Activated CD8-positive, alpha-beta memory T cell treated with anti-CD3 and anti-CD28 coated beads for 36 hours (primary cell): ENCODE results near the gene WDR82. TPM values are rescaled to one million over a fixed set of nuclear protein-coding genes. Genes with fewer than 3 reads are reported as not detected.

Experiments used
- CTCF ChIA-PET: fragments of 350-600 bp; sonication (Branson Sonifier 250); formaldehyde crosslinking; loops from one replicate; lab custom pipeline; 2021; ENCODE audit warnings: antibody characterized with exemption; lab: Charles Lee
- POLR2A ChIA-PET: fragments of 350-600 bp; sonication (Branson Sonifier 250); formaldehyde crosslinking; loops from one replicate; lab custom pipeline; 2021; ENCODE audit warnings: antibody characterized with exemption; lab: Charles Lee
- total RNA-seq, 2 experiments: library from RNA; stranded (reverse); gene quantifications; one replicate each; pipeline ENCODE4 v1.2.3, GENCODE V29; 2021

The WDR82 gene
- total RNA-seq, result 100 to 1,000 TPM; 123 to 124 TPM

DNA sequence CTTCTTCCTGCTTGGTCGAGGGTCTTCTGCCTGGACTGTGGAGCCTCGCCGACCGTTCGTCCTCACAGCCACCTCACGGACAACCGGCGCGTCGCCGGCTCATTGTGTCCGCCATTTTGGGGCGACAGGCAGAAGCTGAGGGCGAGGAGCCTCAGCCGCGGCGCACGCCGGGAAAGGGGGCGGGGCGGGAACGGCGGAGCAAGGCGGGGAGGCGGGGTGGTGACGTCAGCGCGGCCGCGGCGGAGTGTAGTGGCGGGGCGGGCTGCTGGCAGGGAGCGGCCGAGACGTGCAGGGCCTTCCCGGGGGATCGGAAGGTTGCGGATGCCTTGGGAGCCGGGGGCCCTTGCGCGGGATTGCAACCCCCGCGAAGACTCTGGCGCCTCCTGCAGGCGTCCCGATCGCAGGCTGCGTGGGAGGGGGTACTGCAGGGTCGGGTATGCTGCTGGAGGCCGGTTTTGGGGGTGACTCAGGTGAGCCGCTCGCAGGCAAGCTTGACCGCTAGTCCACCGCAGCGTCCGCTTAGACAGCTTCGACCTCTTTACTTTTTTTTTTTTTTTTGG, at the start of gene WDR82:
Gene WDR82 (minus strand): TSS at position 140 of the 560 bp plus-strand sequence. CDS start 288 bp downstream, outside the sequence.
- ChIA-PET POLR2A (interaction anchor here (0.6 to 9.9 kb wide), 10 partner anchors 9 to 283 kb away, joined by 3 to 246 read pairs (median 6); partner anchors contain the start of genes DUSP7, GLYCTK, POC1A and PPM1M), CTCF (interaction anchor here (0.7 to 7.9 kb wide), 13 partner anchors 15 to 295 kb away, joined by 3 to 60 read pairs (median 6); partner anchors contain the start of genes ACY1, PPM1M, TLR9 and TWF2)

DNA sequence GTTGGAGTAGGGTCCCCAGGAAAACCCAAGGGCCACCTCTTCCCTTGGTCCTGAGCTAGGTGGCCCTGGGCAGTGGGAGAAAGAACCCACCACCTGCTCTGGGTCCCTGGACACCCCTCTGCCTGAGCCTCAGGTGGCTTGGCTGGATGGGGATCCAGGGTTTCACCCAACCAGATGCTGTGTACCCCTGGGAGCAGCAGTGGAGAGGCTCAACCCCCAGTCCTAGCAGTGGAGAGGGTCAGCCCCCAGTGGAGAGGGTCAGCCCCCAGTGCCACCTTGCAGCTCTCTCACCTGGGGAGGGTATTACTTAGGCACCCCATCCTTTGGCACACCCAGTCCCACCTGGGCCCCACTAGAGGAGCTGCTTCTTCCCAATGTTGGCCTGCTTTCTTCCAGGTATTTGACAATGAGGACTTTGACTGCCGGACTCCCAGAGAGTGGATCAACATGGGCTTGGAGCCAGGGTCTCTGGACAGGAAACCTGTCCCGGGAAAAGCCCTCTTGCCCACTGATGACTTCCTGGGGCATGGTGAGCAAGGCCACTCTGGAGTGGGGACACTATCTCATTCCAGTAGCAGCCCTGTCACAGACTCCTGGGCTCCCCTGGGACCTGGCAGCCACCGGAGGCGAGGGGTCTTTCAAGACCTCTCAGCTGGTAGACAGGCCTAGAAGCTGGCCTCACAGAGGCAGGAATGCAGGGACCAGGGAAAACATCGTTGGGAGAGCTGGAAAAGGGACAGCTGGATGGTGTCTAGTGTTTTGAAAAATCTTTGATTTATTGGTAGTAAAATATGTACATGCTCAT, 49.2 kb upstream of the WDR82 start:
- CTCF ChIA-PET, result no interaction called here
- POLR2A ChIA-PET, result no interaction called here

DNA sequence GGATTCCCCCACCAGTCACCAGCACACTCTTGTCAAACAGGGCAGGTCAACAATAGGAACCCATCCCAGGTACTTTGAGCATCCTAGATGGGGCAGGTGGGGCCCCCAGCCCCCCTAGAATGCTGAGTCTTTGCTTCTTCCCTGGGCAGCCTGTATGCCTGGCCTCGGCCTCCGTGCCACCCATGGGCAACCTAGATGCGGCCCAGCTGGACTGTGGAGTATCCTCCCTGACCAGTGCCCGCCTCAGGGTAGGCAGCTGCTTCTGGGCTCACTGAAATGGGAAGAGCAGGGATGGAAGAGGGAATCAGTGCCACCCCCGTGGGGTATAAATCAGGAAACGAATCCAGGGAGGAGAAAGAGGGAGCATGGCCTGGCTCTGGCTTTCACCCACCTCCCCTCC, 48.5 kb upstream of the WDR82 start:
- ChIA-PET POLR2A (no interaction called here), CTCF (no interaction called here)

DNA sequence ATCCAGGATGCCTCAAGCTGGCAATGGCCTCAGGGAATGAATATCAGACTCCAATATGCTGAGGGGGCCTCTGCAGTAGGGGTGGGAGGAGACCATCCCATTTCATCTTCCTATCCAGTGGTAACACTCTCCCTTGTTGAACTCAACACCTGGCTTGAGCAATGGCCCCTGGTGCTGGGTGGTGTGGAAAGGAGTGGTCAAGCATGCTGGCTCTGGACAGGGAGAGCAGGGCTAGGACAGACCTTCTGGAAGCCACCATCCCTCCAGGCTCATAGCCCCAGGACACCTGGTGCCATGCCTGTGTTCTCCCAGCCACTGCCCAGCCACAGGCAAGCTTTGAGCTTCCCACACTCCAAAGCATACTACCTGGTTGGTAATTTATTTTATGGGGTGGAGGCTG, 47.2 kb upstream of the WDR82 start:
- ChIA-PET CTCF (no interaction called here), POLR2A (no interaction called here)

DNA sequence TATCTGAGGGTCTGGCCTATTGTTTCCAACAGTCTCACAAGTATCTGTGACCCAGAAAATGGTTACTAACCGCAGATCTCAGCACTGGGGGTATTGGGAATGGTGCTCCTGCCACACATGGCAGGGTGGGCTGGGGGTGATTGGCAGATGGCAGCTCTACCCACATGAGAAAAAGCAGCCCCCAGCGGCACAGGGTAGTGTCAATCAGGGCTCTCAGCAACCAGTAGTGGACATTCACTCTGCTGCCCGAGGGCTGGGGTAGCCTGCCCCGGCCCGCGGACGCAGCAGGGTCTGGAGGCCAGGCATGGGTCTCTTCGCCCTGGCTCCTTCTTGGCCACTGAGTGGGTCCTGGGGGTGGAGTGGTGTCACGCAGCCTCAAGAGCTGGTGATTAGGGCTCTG, 46.2 kb upstream of the WDR82 start:
- CTCF ChIA-PET, result no interaction called here
- POLR2A ChIA-PET, result no interaction called here

- POLR2A ChIA-PET, result no interaction called here
- CTCF ChIA-PET, result interaction anchor here (0.6 kb wide), 1 partner anchor 213 kb away, joined by 7 read pairs; no protein-coding TSS in a partner anchor
Observed at GRCh38 chr3:52323526-52324295, 45.3 kb upstream of the WDR82 start.

GRCh38 chr3:52322466-52322865, 44.0 kb upstream of the WDR82 start:
- CTCF ChIA-PET, result no interaction called here

DNA sequence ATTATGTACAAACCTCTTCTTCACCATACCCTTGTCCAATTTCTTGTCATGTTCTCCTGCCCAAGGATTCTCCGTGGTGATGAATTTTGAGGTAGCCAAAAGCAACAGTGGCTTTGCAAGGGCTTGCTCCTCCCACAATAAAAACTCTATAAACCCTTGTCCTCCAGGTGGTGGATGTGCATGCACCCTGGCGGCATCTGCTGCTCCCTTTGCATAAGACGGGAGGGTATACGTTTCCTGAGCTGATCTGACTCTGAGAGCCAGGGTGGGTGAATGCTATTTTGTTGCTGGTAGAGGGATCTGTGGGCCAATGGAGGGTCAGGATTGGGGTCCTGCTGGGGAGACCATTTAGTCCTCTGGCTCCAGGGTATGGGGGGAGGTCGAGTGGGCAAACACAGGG, 43.0 kb upstream of the WDR82 start:
- ChIA-PET POLR2A (no interaction called here), CTCF (no interaction called here)

More at GRCh38 chr3:52322466-52322865, 44.0 kb upstream of the WDR82 start:
- POLR2A ChIA-PET, result no interaction called here

DNA sequence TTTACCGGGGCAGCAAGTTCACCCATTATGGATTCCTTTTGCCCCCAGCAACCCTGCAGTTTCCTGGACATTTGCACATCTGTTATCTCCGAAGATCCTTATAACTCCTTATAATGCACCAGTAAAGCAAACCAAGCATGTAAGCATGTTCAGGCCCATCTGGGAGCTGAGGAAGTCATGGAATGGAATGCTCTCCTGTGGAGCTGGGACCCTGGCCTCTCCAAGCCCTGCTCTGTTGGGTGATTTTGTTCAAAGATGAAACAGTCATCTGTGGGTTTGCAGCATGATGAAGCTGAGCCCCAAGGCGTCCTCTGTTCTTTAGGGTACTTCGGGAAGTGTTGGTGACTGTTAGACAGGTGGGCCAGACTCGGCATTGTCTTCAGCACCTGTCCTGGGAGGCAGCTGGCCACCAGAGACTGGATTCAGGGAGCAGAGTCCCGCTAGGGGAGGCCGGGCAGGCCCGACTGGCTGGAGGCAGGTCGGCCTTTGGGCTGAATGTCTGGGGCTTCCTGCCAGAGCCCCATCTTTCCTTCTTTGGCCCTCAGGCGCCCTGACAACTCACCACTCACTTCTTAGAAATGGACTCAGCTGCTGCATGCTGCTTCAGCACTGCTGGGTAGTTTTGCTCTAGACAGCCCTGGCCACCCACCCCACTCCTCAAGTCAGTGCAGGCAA, 41.6 kb upstream of the WDR82 start:
- ChIA-PET POLR2A (no interaction called here), CTCF (interaction anchor here (1.2 to 1.8 kb wide), 3 partner anchors 20 to 99 kb away, joined by 4 read pairs; no protein-coding TSS in a partner anchor)

- ChIA-PET CTCF (interaction anchor here (1.0 to 1.8 kb wide), 2 partner anchors 39 to 98 kb away, joined by 3 to 4 read pairs; no protein-coding TSS in a partner anchor), POLR2A (no interaction called here)
Observed at GRCh38 chr3:52318186-52318816, 39.9 kb upstream of the WDR82 start.

GRCh38 chr3:52317208-52318000, 39.0 kb upstream of the WDR82 start:
- POLR2A ChIA-PET, result no interaction called here
- CTCF ChIA-PET, result interaction anchor here (1.0 kb wide), 1 partner anchor 38 kb away, joined by 3 read pairs; no protein-coding TSS in a partner anchor

GRCh38 chr3:52315977-52316764, 37.7 kb upstream of the WDR82 start, which contains the start of gene DNAH1:
Gene DNAH1 (plus strand): TSS chr3:52316319. CDS start chr3:52322443, 6,124 bp downstream.
- ChIA-PET POLR2A (no interaction called here), CTCF (interaction anchor here (1.5 kb wide), 1 partner anchor 85 kb away, joined by 4 read pairs; no protein-coding TSS in a partner anchor)

DNA sequence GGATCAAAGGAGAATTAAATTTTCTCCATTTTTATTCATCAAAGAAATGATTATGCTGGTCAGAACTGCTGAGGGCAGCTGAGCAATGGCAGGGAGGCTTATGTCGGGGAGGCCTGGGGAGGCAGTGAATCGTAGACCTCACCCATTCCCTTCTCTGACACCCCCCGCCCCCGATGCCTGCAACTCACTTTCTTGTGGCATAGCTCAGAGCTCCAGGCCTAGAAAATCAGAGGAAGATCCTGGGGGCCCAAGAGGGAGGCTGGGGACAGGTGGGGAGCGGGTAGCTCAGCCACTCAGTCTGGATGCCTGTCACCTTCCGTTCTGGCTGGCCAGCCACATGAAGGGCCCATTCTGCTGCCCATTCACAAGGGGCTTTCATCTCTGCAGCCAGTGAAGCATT, 36.6 kb upstream of the WDR82 start:
- CTCF ChIA-PET, result interaction anchor here (1.5 kb wide), 1 partner anchor 84 kb away, joined by 4 read pairs; no protein-coding TSS in a partner anchor
- POLR2A ChIA-PET, result interaction anchor here (0.6 kb wide), 1 partner anchor 57 kb away, joined by 3 read pairs; no protein-coding TSS in a partner anchor

GRCh38 chr3:52314489-52314888, 36.0 kb upstream of the WDR82 start:
- ChIA-PET POLR2A (no interaction called here), CTCF (no interaction called here)

- ChIA-PET CTCF (interaction anchor here (0.6 to 1.4 kb wide), 2 partner anchors 93 to 197 kb away, joined by 4 read pairs; no protein-coding TSS in a partner anchor), POLR2A (no interaction called here)
Observed at GRCh38 chr3:52313774-52314188, 35.3 kb upstream of the WDR82 start.

DNA sequence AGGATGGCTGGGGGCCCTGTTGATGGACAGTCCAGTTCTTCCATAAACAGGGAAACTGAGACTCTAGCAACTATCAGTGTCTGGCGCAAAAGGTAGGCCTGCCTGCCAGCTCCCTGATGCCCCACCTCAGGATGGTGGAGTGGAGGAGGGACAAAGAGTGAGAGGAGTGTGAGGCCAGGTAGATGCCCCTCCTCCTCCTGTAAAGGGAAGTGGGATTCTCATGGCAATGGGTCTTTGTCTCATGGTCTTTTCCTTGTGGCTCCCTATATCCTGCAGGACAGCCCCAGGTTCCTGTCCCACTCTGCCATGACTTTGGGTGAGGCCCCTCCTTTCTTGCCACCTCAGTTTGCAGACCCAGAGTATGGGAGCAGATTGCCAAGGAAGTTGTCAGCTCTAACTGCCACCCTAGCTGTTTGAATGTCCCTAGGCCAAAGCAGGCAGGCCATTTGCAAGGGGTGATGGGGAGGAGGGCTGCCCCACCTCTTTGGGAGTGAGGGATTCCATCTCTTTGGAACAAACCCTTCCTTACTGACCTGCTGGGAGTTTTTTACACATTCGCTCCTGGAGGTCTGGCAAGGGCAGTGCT, 34.8 kb upstream of the WDR82 start:
- POLR2A ChIA-PET, result no interaction called here
- CTCF ChIA-PET, result interaction anchor here (0.6 to 1.4 kb wide), 2 partner anchors 93 to 197 kb away, joined by 4 read pairs; no protein-coding TSS in a partner anchor
